CD14-positive monocyte (primary cell): Measurements from ENCODE around the gene SELPLG. TPM values are rescaled to one million over a fixed set of nuclear protein-coding genes. Genes with fewer than 3 reads are reported as not detected.
A peak's percentile ranks its signal among the peaks of the same experiment; 100 is the strongest.

Experiments
- DNase-seq, 3 donors: peaks; one replicate each; pipeline ENCODE4 v3.0.0-alpha.2; 2011 to 2022
- H2AFZ ChIP-seq: 2 replicates; pipeline ENCODE4 v1.6.0; 2012; ENCODE audit warnings: mild to moderate bottlenecking, low read depth, low read length, inconsistent platforms; ENCODE audit not compliant: insufficient read depth, poor library complexity, severe bottlenecking
- H3K27ac ChIP-seq, 2 donors: 1 replicate in 1 of 2; 2 replicates in 1 of 2; pipeline ENCODE4 v1.5.1; 2012 to 2013; ENCODE audit warnings: low read length in 2 of 2, control low read depth in 1 of 2, inconsistent platforms in 1 of 2, low read depth in 1 of 2, mild to moderate bottlenecking in 1 of 2
- H3K27me3 ChIP-seq, 2 donors: one replicate each; pipeline versions ENCODE4 v1.6.0 to v1.6.1; 2011 to 2013; ENCODE audit warnings: low read length in 2 of 2; ENCODE audit not compliant: control insufficient read depth in 2 of 2, insufficient read depth in 2 of 2
- H3K36me3 ChIP-seq, 2 donors: replicated peaks in 1 of 2; 1 replicate in 1 of 2; 2 replicates in 1 of 2; pipeline versions ENCODE4 v1.5.1 to v1.6.1; 2012 to 2013; ENCODE audit warnings: low read length in 2 of 2, control low read depth in 1 of 2, inconsistent platforms in 1 of 2, mild to moderate bottlenecking in 1 of 2; ENCODE audit not compliant: insufficient read depth in 2 of 2, control insufficient read depth in 1 of 2
- H3K4me1 ChIP-seq, 2 donors: 1 replicate in 1 of 2; 2 replicates in 1 of 2; pipeline versions ENCODE4 v1.5.1 to v1.6.1; 2012 to 2013; ENCODE audit warnings: low read length in 2 of 2, control low read depth in 1 of 2, inconsistent platforms in 1 of 2, mild to moderate bottlenecking in 1 of 2, moderate library complexity in 1 of 2; ENCODE audit not compliant: insufficient read depth in 2 of 2, control insufficient read depth in 1 of 2
- H3K4me2 ChIP-seq: replicated peaks from 2 replicates; pipeline ENCODE3; 2012; ENCODE audit warnings: low read length, moderate library complexity, mild to moderate bottlenecking; ENCODE audit not compliant: poor library complexity, severe bottlenecking; ENCODE audit errors: extremely low read depth
- H3K4me3 ChIP-seq, 3 experiments: fragments of 200-600 bp in 1 of 3; sonication (generic) in 1 of 3; replicated peaks in 1 of 3; 1 replicate in 2 of 3; 2 replicates in 1 of 3; pipeline ENCODE4 v1.5.1; 2011 to 2013; ENCODE audit warnings: low read length in 3 of 3, mild to moderate bottlenecking in 3 of 3, control low read depth in 2 of 3, low read depth in 2 of 3, inconsistent platforms in 1 of 3, moderate library complexity in 1 of 3
- H3K79me2 ChIP-seq: 2 replicates; pipeline ENCODE4 v1.6.0; 2012; ENCODE audit warnings: mild to moderate bottlenecking, control low read depth, inconsistent platforms, low read length, moderate library complexity; ENCODE audit not compliant: insufficient read depth
- H3K9ac ChIP-seq: 2 replicates; pipeline ENCODE4 v1.6.0; 2017; ENCODE audit warnings: low read length, mild to moderate bottlenecking; ENCODE audit not compliant: insufficient read depth, poor library complexity, severe bottlenecking
- H3K9me3 ChIP-seq, 2 donors: replicated peaks in 1 of 2; 1 replicate in 1 of 2; 2 replicates in 1 of 2; pipeline versions ENCODE4 v1.5.1 to v1.6.1; 2012 to 2013; ENCODE audit warnings: low read length in 2 of 2, control low read depth in 1 of 2; ENCODE audit not compliant: control insufficient read depth in 1 of 2, insufficient read depth in 1 of 2
- H4K20me1 ChIP-seq: 2 replicates; pipeline ENCODE4 v1.6.0; 2012; ENCODE audit warnings: mild to moderate bottlenecking, low read length, control low read depth, moderate library complexity; ENCODE audit not compliant: insufficient read depth
- H3K27ac Mint-ChIP-seq, 7 donors: one replicate each; pipeline ENCODE4 v1.8.0; 2020; ENCODE audit warnings: mild to moderate bottlenecking in 7 of 7, mixed read lengths in 7 of 7, moderate library complexity in 6 of 7, inconsistent platforms in 2 of 7
- H3K27me3 Mint-ChIP-seq, 3 donors: one replicate each; pipeline ENCODE4 v1.8.0; 2021 to 2022; ENCODE audit warnings: low read depth in 3 of 3, mild to moderate bottlenecking in 3 of 3, mixed read lengths in 3 of 3, moderate library complexity in 3 of 3, inconsistent platforms in 1 of 3
- H3K36me3 Mint-ChIP-seq, 2 donors: one replicate each; pipeline ENCODE4 v1.8.0; 2020; ENCODE audit warnings: mixed read lengths in 2 of 2, inconsistent platforms in 1 of 2, mild to moderate bottlenecking in 1 of 2
- H3K4me1 Mint-ChIP-seq: one replicate; pipeline ENCODE4 v1.8.0; 2020; ENCODE audit warnings: mild to moderate bottlenecking, mixed read lengths
- H3K4me3 Mint-ChIP-seq, 2 donors: one replicate each; pipeline ENCODE4 v1.8.0; 2020; ENCODE audit warnings: mild to moderate bottlenecking in 2 of 2, mixed read lengths in 2 of 2, moderate library complexity in 1 of 2
- H3K9me3 Mint-ChIP-seq, 7 donors: one replicate each; pipeline ENCODE4 v1.8.0; 2020 to 2022; ENCODE audit warnings: mixed read lengths in 7 of 7, mild to moderate bottlenecking in 6 of 7, moderate library complexity in 6 of 7, inconsistent platforms in 2 of 7
- CTCF ChIP-seq: fragments of 200-600 bp; IDR thresholded peaks from one replicate; pipeline ENCODE4 v1.8.0; 2022; ENCODE audit warnings: antibody characterized with exemption, mild to moderate bottlenecking
- WGBS: methylation state at CpG from one replicate; pipeline ENCODE4 v1.1.5; 2013; ENCODE audit warnings: missing lambda C conversion rate; ENCODE audit not compliant: insufficient coverage; 5-methylcytosine and 5-hydroxymethylcytosine counted together
- intact Hi-C, 2 donors: fragments of 100-400 bp; cut with micrococcal nuclease; formaldehyde crosslinking; loops; one replicate each; pipeline versions ENCODE4 v1.15.0 to v1.15.1; 2023
- polyA plus RNA-seq, 3 donors: library from polyadenylated mRNA; depleted of rRNA in 1 of 3; unstranded in 2 of 3; stranded (reverse) in 1 of 3; fragments of 300-500 nt in 2 of 3; fragments of >200 nt in 1 of 3; fragmentation: Illumina TruSeq in 2 of 3; gene quantifications; 1 replicate in 2 of 3; 2 replicates in 1 of 3; pipeline ENCODE4 v1.2.3, GENCODE V29; 2012 to 2021

Gene SELPLG
- polyA plus RNA-seq, 3 donors: 193 to 349 (median 247) TPM

- peaks cover 97% of the 10 kb centered on the region for H3K79me2 ChIP-seq
- DNase-seq: no peak
- 100% methylated on average over 2 of the region's 3 CpGs for WGBS
- no peak for TF ChIP-seq CTCF
- H3K9ac ChIP-seq: no peak overlapping the region
- no peaks in the 10 kb centered on the region for H3K27me3 ChIP-seq
- H3K9me3 Mint-ChIP-seq: peaks cover 0 to 2% (median 0%) of the 10 kb centered on the region in 7 donors
- H3K27ac ChIP-seq: peak overlapping the region in 1 of 2 donors; percentile 34
- peaks cover 57% of the 10 kb centered on the region for H3K4me1 Mint-ChIP-seq
- peaks cover 68 to 80% of the 10 kb centered on the region in 2 donors for H3K36me3 Mint-ChIP-seq
- H3K27me3 Mint-ChIP-seq: no peaks in the 10 kb centered on the region
- no peaks in the 10 kb centered on the region for H3K9me3 ChIP-seq
- peaks cover 57 to 64% of the 10 kb centered on the region in 2 donors for H3K4me1 ChIP-seq
- peaks cover 53 to 68% of the 10 kb centered on the region in 2 donors for H3K36me3 ChIP-seq
- H3K4me3 ChIP-seq: no peak overlapping the region
- H2AFZ ChIP-seq: no peak overlapping the region
- intact Hi-C loops: loop anchor here (10.0 kb wide), 2 partner anchors 310 to 470 kb away; partner anchors contain the start of genes ALKBH2 (in 1 of the 2) and UNG (in 1 of the 2)
- no peak overlapping the region for H3K4me2 ChIP-seq
- H3K27ac Mint-ChIP-seq: peak overlapping the region; percentile 27 to 99 (median 77)
- H3K4me3 Mint-ChIP-seq: no peak overlapping the region
- peaks cover 91% of the 10 kb centered on the region for H4K20me1 ChIP-seq
These were observed 8.5 kb downstream of the SELPLG start for GRCh38 chr12:108625228-108625627.

GRCh38 chr12:108623577-108623976, 10.1 kb downstream of the SELPLG start:
- Mint-ChIP-seq H3K27ac (peak overlapping the region; percentile 92 to 100 (median 97)), H3K36me3 (peaks cover 76 to 87% of the 10 kb centered on the region in 2 donors), H3K9me3 (peaks cover 0 to 2% (median 0%) of the 10 kb centered on the region in 7 donors), H3K27me3 (no peaks in the 10 kb centered on the region), H3K4me3 (no peak overlapping the region), H3K4me1 (peaks cover 48% of the 10 kb centered on the region)
- no peak overlapping the region for H2AFZ ChIP-seq
- no peak overlapping the region for H3K4me3 ChIP-seq
- no peak for DNase-seq
- H4K20me1 ChIP-seq: peaks cover 89% of the 10 kb centered on the region
- intact Hi-C loops: loop anchor here (10.0 kb wide), 2 partner anchors 309 to 471 kb away; partner anchors contain the start of genes ALKBH2 (in 1 of the 2) and UNG (in 1 of the 2)
- no peaks in the 10 kb centered on the region for H3K27me3 ChIP-seq
- H3K27ac ChIP-seq: peak overlapping the region; percentile 84 to 90
- WGBS: over 99% methylated on average over 8 of the region's 8 CpGs
- no peaks in the 10 kb centered on the region for H3K9me3 ChIP-seq
- peaks cover 44 to 55% of the 10 kb centered on the region in 2 donors for H3K4me1 ChIP-seq
- H3K36me3 ChIP-seq: peaks cover 53 to 76% of the 10 kb centered on the region in 2 donors
- no peak for TF ChIP-seq CTCF
- no peak overlapping the region for H3K9ac ChIP-seq
- no peak overlapping the region for H3K4me2 ChIP-seq
- H3K79me2 ChIP-seq: peaks cover 97% of the 10 kb centered on the region
